Left lung (tissue), 10 donors: ENCODE results near the gene NMT1. TPM values are rescaled to one million over a fixed set of nuclear protein-coding genes. Genes with fewer than 3 reads are reported as not detected.

Source experiments
- ATAC-seq: fragments of 200-7000 bp; cut with Tn5 transposase; one replicate; pipeline ENCODE4 v1.9.1; 2020; ENCODE audit warnings: moderate library complexity
- DNase-seq, 4 donors: peaks; one replicate each; pipeline ENCODE4 v3.0.0-alpha.2; 2013 to 2020
- H3K27ac ChIP-seq, 2 donors: fragments of 200-600 bp; sonication (generic) in 1 of 2; one replicate each; pipeline versions ENCODE4 v1.5.0 to v1.8.0; 2020 to 2021
- H3K27me3 ChIP-seq, 2 donors: fragments of 200-600 bp; sonication (generic) in 1 of 2; one replicate each; pipeline versions ENCODE4 v1.5.0 to v1.8.0; 2020 to 2021
- H3K36me3 ChIP-seq, 2 donors: fragments of 200-600 bp; sonication (generic) in 1 of 2; one replicate each; pipeline versions ENCODE4 v1.5.0 to v1.8.0; 2020 to 2021
- H3K4me1 ChIP-seq, 2 donors: fragments of 200-600 bp; one replicate each; pipeline ENCODE4 v1.8.0; 2021
- H3K4me3 ChIP-seq, 2 donors: fragments of 200-600 bp; sonication (generic) in 1 of 2; one replicate each; pipeline versions ENCODE4 v1.5.0 to v1.8.0; 2020 to 2021; ENCODE audit warnings: mild to moderate bottlenecking in 1 of 2
- H3K9me3 ChIP-seq, 2 donors: fragments of 200-600 bp; sonication (generic) in 1 of 2; one replicate each; pipeline versions ENCODE4 v1.5.0 to v1.8.0; 2020 to 2021
- CTCF ChIP-seq, 2 donors: fragments of 200-600 bp; sonication (generic) in 1 of 2; IDR thresholded peaks; one replicate each; pipeline versions ENCODE4 v1.5.0 to v1.8.0; 2021; ENCODE audit warnings: antibody characterized with exemption in 2 of 2
- intact Hi-C, 2 donors: fragments of 100-400 bp; cut with DNase I; formaldehyde crosslinking; loops; one replicate each; pipeline versions ENCODE4 v1.11.2 to v1.14.2; 2022
- polyA plus RNA-seq, 6 donors: library from polyadenylated mRNA; unstranded; fragments of 120-200 nt; gene quantifications; one replicate each; pipeline ENCODE4 v1.2.1, GENCODE V29; 2013; ENCODE audit not compliant: insufficient read length in 6 of 6
- total RNA-seq, 2 donors: library from RNA; stranded (reverse); fragmentation: NEBNext Ultra II Directional; extraction: Animal tissue kit (Norgen Biotek cat#: 25700); gene quantifications; one replicate each; pipeline ENCODE4 v1.2.1, GENCODE V29; 2021
- donor health status: DM: no; HTN: yes; CAD: no.
- donor health status: DM: no; HTN: no; CAD: no.

The NMT1 gene
- total and polyA plus RNA-seq, 8 donors, result 59.8 to 129 (median 69.9) TPM

- intact Hi-C loops, result loop anchor here in 1 of 2 donors (5.0 kb wide), 1 partner anchor 98 kb away; no protein-coding TSS in a partner anchor
- DNase-seq, result peak in 1 of 4 donors; percentile 60
These were observed 40.6 kb upstream of the NMT1 start for GRCh38 chr17:45020354-45021138.

GRCh38 chr17:45021607-45022287 is 39.4 kb upstream of the NMT1 start:
- peak; percentile 96 for TF ChIP-seq CTCF (IDR thresholded peaks at IDR 0.05)
- H3K27me3 ChIP-seq, result peaks cover 0 to 52% of the 10 kb centered on the region in 2 donors
- intact Hi-C loops, result loop anchor here in 1 of 2 donors (5.0 kb wide), 1 partner anchor 99 kb away; no protein-coding TSS in a partner anchor
- H3K4me3 ChIP-seq, result peak overlapping the region; percentile 17 to 27
- DNase-seq (peak; percentile 60 to 96 (median 68)), ATAC-seq (peak; percentile 91)
- peaks cover 14 to 32% of the 10 kb centered on the region in 2 donors for H3K4me1 ChIP-seq
- peaks cover 0 to 14% of the 10 kb centered on the region in 2 donors for H3K36me3 ChIP-seq
- peak overlapping the region in 1 of 2 donors; percentile 67 for H3K27ac ChIP-seq
- H3K9me3 ChIP-seq, result no peaks in the 10 kb centered on the region

More at GRCh38 chr17:45020354-45021138, 40.6 kb upstream of the NMT1 start:
- H3K4me3 ChIP-seq, result no peak overlapping the region
- peaks cover 14 to 32% of the 10 kb centered on the region in 2 donors for H3K4me1 ChIP-seq
- peaks cover 0 to 9% of the 10 kb centered on the region in 2 donors for H3K36me3 ChIP-seq
- ATAC-seq, result peak; percentile 5
- TF ChIP-seq CTCF (IDR thresholded peaks at IDR 0.05), result no peak
- no peaks in the 10 kb centered on the region for H3K9me3 ChIP-seq
- H3K27ac ChIP-seq, result no peak overlapping the region
- peaks cover 0 to 55% of the 10 kb centered on the region in 2 donors for H3K27me3 ChIP-seq

GRCh38 chr17:45022288-45022648 is 38.8 kb upstream of the NMT1 start:
- TF ChIP-seq CTCF (IDR thresholded peaks at IDR 0.05), result peak; percentile 20 to 47
- Histone ChIP-seq H3K9me3 (no peaks in the 10 kb centered on the region), H3K27ac (no peak overlapping the region), H3K4me3 (no peak overlapping the region), H3K27me3 (peaks cover 0 to 47% of the 10 kb centered on the region in 2 donors), H3K36me3 (peaks cover 0 to 17% of the 10 kb centered on the region in 2 donors), H3K4me1 (peaks cover 14 to 32% of the 10 kb centered on the region in 2 donors)
- intact Hi-C loops, result loop anchor here in 1 of 2 donors (5.0 kb wide), 1 partner anchor 100 kb away; no protein-coding TSS in a partner anchor
- no peak for DNase-seq
- ATAC-seq, result no peak

- Histone ChIP-seq H3K9me3 (no peaks in the 10 kb centered on the region), H3K36me3 (peaks cover 0 to 17% of the 10 kb centered on the region in 2 donors), H3K4me1 (peaks cover 14 to 32% of the 10 kb centered on the region in 2 donors), H3K27ac (no peak overlapping the region), H3K4me3 (no peak overlapping the region), H3K27me3 (peaks cover 0 to 41% of the 10 kb centered on the region in 2 donors)
- TF ChIP-seq CTCF (IDR thresholded peaks at IDR 0.05), result no peak
- ATAC-seq (no peak), DNase-seq (no peak)
- intact Hi-C loops, result loop anchor here in 1 of 2 donors (5.0 kb wide), 1 partner anchor 100 kb away; no protein-coding TSS in a partner anchor
These were observed 38.3 kb upstream of the NMT1 start for GRCh38 chr17:45022655-45023339.
